Retinal pigment epithelial cell (primary cell): ENCODE measurements around the gene NEXMIF.

Source experiments
- DNase-seq: peaks from one replicate; pipeline ENCODE4 v3.0.0-alpha.2; 2010; ENCODE audit warnings: low read depth
- H3K4me3 ChIP-seq: 2 replicates; pipeline ENCODE4 v1.5.1; 2011; ENCODE audit warnings: mild to moderate bottlenecking, low read length, control low read depth, moderate library complexity
- TF ChIP-seq, protein P1 (sequence below): conservative IDR thresholded peaks from 2 replicates; pipeline ENCODE4 v1.5.1; 2011; ENCODE audit warnings: low read depth, low read length, control low read depth, inconsistent platforms

The NEXMIF gene

DNA sequence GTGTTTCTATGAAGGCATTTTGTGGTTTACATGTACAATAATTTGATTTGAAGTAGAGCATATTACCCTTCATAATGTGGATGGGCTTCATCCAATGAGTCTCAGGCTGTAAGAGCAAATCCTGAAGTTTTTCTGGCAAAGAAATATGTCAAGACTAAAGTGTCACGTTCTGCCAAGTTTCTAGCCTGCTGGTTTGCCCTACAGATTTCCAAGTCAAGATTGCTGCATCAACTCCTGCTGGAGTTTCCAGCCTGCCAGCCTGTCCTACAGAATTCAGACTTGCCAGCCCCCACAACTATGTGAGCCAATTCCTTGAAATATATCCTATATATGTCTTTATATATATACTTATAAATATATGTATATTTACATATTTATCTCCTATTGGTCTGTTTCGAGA, 240.8 kb downstream of the NEXMIF start:
- TF ChIP-seq, protein P1, sequence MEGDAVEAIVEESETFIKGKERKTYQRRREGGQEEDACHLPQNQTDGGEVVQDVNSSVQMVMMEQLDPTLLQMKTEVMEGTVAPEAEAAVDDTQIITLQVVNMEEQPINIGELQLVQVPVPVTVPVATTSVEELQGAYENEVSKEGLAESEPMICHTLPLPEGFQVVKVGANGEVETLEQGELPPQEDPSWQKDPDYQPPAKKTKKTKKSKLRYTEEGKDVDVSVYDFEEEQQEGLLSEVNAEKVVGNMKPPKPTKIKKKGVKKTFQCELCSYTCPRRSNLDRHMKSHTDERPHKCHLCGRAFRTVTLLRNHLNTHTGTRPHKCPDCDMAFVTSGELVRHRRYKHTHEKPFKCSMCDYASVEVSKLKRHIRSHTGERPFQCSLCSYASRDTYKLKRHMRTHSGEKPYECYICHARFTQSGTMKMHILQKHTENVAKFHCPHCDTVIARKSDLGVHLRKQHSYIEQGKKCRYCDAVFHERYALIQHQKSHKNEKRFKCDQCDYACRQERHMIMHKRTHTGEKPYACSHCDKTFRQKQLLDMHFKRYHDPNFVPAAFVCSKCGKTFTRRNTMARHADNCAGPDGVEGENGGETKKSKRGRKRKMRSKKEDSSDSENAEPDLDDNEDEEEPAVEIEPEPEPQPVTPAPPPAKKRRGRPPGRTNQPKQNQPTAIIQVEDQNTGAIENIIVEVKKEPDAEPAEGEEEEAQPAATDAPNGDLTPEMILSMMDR = no peak

More for the DNA sequence above, 240.8 kb downstream of the NEXMIF start:
- no peak for DNase-seq
- no peak overlapping the region for H3K4me3 ChIP-seq
